ENCODE measurements around the gene BACE2.

DNA sequence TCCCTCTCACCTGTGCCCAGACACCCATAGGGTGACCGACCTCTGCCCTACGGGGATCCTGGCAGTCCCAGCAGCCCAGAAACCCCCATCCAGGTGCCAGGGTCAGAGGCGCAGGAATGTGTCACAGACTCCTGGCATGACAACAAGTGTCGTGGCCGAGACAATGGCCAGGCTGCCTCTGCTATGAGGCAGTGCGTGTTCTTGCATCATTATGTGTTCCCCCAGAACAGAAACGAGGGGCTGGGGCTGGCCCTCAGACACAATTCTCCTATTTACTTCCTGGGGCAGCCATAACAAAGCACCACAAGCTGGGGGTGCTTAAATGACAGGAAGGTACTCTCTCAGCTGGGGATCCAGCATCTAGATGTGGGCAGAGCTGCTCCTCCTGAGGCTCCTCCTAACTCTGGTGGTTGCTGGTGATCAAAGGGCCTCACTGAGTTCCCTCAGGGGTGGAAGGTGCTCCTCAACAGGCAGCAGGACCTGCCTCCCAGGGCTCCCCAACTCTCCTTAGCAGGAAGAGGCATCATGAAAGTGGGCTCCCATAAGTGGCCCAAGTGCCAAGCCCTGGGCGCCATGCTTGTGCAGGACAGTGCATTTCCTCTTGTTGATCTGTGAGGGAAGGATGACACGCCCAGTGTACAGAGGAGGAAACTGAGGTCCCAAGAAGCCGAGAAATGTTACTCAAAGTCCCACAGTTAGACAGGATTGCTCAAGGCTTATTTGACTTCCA, 24.2 kb upstream of the BACE2 start:
- TF ChIP-seq, protein P1, sequence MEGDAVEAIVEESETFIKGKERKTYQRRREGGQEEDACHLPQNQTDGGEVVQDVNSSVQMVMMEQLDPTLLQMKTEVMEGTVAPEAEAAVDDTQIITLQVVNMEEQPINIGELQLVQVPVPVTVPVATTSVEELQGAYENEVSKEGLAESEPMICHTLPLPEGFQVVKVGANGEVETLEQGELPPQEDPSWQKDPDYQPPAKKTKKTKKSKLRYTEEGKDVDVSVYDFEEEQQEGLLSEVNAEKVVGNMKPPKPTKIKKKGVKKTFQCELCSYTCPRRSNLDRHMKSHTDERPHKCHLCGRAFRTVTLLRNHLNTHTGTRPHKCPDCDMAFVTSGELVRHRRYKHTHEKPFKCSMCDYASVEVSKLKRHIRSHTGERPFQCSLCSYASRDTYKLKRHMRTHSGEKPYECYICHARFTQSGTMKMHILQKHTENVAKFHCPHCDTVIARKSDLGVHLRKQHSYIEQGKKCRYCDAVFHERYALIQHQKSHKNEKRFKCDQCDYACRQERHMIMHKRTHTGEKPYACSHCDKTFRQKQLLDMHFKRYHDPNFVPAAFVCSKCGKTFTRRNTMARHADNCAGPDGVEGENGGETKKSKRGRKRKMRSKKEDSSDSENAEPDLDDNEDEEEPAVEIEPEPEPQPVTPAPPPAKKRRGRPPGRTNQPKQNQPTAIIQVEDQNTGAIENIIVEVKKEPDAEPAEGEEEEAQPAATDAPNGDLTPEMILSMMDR (IDR thresholded peaks at IDR 0.05; ENCODE audit: low read depth, low read length, missing input control): no peak
- TF ChIP-seq YY1 (IDR thresholded peaks at IDR 0.05): no peak
- TF ChIP-seq, protein P2, sequence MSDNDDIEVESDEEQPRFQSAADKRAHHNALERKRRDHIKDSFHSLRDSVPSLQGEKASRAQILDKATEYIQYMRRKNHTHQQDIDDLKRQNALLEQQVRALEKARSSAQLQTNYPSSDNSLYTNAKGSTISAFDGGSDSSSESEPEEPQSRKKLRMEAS (IDR thresholded peaks at IDR 0.05): no peak
- TF ChIP-seq, protein P3, sequence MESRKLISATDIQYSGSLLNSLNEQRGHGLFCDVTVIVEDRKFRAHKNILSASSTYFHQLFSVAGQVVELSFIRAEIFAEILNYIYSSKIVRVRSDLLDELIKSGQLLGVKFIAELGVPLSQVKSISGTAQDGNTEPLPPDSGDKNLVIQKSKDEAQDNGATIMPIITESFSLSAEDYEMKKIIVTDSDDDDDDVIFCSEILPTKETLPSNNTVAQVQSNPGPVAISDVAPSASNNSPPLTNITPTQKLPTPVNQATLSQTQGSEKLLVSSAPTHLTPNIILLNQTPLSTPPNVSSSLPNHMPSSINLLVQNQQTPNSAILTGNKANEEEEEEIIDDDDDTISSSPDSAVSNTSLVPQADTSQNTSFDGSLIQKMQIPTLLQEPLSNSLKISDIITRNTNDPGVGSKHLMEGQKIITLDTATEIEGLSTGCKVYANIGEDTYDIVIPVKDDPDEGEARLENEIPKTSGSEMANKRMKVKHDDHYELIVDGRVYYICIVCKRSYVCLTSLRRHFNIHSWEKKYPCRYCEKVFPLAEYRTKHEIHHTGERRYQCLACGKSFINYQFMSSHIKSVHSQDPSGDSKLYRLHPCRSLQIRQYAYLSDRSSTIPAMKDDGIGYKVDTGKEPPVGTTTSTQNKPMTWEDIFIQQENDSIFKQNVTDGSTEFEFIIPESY (IDR thresholded peaks at IDR 0.05): no peak
- TF ChIP-seq, protein P4, sequence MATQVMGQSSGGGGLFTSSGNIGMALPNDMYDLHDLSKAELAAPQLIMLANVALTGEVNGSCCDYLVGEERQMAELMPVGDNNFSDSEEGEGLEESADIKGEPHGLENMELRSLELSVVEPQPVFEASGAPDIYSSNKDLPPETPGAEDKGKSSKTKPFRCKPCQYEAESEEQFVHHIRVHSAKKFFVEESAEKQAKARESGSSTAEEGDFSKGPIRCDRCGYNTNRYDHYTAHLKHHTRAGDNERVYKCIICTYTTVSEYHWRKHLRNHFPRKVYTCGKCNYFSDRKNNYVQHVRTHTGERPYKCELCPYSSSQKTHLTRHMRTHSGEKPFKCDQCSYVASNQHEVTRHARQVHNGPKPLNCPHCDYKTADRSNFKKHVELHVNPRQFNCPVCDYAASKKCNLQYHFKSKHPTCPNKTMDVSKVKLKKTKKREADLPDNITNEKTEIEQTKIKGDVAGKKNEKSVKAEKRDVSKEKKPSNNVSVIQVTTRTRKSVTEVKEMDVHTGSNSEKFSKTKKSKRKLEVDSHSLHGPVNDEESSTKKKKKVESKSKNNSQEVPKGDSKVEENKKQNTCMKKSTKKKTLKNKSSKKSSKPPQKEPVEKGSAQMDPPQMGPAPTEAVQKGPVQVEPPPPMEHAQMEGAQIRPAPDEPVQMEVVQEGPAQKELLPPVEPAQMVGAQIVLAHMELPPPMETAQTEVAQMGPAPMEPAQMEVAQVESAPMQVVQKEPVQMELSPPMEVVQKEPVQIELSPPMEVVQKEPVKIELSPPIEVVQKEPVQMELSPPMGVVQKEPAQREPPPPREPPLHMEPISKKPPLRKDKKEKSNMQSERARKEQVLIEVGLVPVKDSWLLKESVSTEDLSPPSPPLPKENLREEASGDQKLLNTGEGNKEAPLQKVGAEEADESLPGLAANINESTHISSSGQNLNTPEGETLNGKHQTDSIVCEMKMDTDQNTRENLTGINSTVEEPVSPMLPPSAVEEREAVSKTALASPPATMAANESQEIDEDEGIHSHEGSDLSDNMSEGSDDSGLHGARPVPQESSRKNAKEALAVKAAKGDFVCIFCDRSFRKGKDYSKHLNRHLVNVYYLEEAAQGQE (IDR thresholded peaks at IDR 0.05): no peak
- TF ChIP-seq TAF1 (conservative IDR thresholded peaks at IDR 0.05): no peak
- TF ChIP-seq, protein P5, sequence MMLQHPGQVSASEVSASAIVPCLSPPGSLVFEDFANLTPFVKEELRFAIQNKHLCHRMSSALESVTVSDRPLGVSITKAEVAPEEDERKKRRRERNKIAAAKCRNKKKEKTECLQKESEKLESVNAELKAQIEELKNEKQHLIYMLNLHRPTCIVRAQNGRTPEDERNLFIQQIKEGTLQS (IDR thresholded peaks at IDR 0.05): no peak
- TF ChIP-seq SP1 (IDR thresholded peaks at IDR 0.05): no peak

All from liver (tissue), 3 donors.